Right atrium auricular region (tissue), 2 donors: ENCODE results near the gene SMIM1. TPM values are rescaled to one million over a fixed set of nuclear protein-coding genes. Genes with fewer than 3 reads are reported as not detected.

Experiments
- DNase-seq: peaks from one replicate; pipeline ENCODE4 v3.0.0-alpha.2; 2019; ENCODE audit warnings: low spot score
- H3K27ac ChIP-seq, 2 donors: fragments of 200-600 bp; sonication (generic); 1 replicate in 1 of 2; 2 replicates in 1 of 2; pipeline ENCODE4 v1.5.1; 2016 to 2019
- H3K27me3 ChIP-seq, 2 donors: fragments of 200-600 bp; sonication (generic); one replicate each; pipeline versions ENCODE4 v1.5.1 to v1.6.0; 2017 to 2019
- H3K36me3 ChIP-seq: fragments of 200-600 bp; sonication (generic); one replicate; pipeline ENCODE4 v1.5.1; 2016
- H3K4me1 ChIP-seq, 2 donors: fragments of 200-600 bp; sonication (generic); one replicate each; pipeline versions ENCODE4 v1.5.1 to v1.6.0; 2017 to 2019
- H3K4me3 ChIP-seq, 2 donors: fragments of 200-600 bp; sonication (generic); 1 replicate in 1 of 2; 2 replicates in 1 of 2; pipeline ENCODE4 v1.5.1; 2017 to 2019; ENCODE audit warnings: mild to moderate bottlenecking in 1 of 2, moderate library complexity in 1 of 2
- H3K9me3 ChIP-seq, 2 donors: fragments of 200-600 bp; sonication (generic); one replicate each; pipeline ENCODE4 v1.5.1; 2019
- total RNA-seq, 2 donors: library from RNA; depleted of rRNA; stranded (reverse); fragments of >200 nt; gene quantifications; one replicate each; pipeline ENCODE4 v1.1.0, GENCODE V29; 2016
- TF ChIP-seq, protein P1 (sequence below), 2 donors: fragments of 200-600 bp; sonication (generic); IDR thresholded peaks; one replicate each; pipeline ENCODE4 v1.5.1; 2019; ENCODE audit warnings: antibody characterized with exemption in 2 of 2

Gene SMIM1
- total RNA-seq, 2 donors from 2014 or later: 40.4 to 54.6 TPM

DNA sequence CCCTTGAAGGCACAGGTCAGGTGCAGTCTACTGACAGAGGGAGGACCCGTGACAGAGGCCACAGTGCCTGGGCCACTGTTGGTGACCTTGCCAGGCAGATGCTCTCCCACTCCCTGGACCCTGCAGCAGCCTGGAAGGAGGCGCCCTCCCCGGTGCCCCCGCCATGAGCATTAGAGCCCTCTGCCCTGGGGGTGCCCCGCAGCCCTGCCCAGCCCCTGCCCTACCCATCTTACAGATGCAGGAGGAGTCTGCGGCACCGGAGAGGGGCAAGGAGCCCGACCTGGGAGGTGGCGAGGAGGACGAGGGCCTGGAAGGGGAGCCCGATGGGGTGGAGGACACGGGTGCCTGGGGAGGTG is 9.7 kb upstream of the SMIM1 start:
- H3K27me3 ChIP-seq: no peaks in the 10 kb centered on the region
- H3K27ac ChIP-seq: no peak overlapping the region
- H3K4me1 ChIP-seq: no peaks in the 10 kb centered on the region
- no peak for DNase-seq
- no peaks in the 10 kb centered on the region for H3K9me3 ChIP-seq
- no peak overlapping the region for H3K4me3 ChIP-seq
- H3K36me3 ChIP-seq: no peaks in the 10 kb centered on the region
- TF ChIP-seq, protein P1, sequence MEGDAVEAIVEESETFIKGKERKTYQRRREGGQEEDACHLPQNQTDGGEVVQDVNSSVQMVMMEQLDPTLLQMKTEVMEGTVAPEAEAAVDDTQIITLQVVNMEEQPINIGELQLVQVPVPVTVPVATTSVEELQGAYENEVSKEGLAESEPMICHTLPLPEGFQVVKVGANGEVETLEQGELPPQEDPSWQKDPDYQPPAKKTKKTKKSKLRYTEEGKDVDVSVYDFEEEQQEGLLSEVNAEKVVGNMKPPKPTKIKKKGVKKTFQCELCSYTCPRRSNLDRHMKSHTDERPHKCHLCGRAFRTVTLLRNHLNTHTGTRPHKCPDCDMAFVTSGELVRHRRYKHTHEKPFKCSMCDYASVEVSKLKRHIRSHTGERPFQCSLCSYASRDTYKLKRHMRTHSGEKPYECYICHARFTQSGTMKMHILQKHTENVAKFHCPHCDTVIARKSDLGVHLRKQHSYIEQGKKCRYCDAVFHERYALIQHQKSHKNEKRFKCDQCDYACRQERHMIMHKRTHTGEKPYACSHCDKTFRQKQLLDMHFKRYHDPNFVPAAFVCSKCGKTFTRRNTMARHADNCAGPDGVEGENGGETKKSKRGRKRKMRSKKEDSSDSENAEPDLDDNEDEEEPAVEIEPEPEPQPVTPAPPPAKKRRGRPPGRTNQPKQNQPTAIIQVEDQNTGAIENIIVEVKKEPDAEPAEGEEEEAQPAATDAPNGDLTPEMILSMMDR (IDR thresholded peaks at IDR 0.05): no peak

DNA sequence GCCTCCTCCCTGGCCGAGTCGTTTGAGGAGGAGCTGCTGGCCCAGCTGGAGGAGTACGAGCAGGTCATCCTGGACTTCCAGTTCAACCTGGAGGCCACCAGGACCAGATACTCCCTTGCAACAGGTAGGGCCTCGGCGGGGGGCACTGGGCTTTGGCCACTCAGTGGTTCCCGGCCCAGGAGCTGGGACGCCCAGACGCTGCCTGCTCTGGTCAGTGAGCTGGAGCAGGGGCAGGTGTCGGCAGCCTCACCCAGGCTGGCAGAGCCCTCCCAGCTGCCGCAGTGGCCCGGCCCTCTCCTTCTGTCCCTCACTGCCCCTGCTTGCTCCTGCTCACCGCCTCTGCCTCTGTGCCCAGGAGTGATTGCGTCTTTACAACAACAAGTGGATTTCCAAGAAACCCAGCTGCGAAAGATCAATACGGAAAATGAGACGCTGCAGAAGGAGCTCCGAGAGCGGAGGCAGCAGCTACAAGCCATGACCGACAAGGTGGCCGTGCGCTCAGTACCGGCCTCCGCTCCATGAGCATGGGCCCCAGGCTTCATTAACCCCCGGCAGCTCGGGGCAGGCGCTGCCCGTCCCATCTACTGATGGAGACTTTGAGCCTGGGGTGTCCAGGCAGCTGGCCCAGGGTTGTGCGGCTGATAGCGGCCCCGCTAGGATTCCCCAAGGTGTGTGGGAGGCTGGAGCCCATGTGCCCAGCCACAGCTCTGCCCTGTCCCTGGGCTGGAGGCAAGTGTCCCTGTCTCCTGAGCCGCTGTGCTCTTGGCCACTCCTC is 9.0 kb upstream of the SMIM1 start:
- no peak for DNase-seq
- Histone ChIP-seq H3K27me3 (no peaks in the 10 kb centered on the region), H3K36me3 (no peaks in the 10 kb centered on the region), H3K4me1 (no peaks in the 10 kb centered on the region), H3K27ac (no peak overlapping the region), H3K9me3 (no peaks in the 10 kb centered on the region), H3K4me3 (no peak overlapping the region)
- TF ChIP-seq, protein P1 (IDR thresholded peaks at IDR 0.05): no peak

DNA sequence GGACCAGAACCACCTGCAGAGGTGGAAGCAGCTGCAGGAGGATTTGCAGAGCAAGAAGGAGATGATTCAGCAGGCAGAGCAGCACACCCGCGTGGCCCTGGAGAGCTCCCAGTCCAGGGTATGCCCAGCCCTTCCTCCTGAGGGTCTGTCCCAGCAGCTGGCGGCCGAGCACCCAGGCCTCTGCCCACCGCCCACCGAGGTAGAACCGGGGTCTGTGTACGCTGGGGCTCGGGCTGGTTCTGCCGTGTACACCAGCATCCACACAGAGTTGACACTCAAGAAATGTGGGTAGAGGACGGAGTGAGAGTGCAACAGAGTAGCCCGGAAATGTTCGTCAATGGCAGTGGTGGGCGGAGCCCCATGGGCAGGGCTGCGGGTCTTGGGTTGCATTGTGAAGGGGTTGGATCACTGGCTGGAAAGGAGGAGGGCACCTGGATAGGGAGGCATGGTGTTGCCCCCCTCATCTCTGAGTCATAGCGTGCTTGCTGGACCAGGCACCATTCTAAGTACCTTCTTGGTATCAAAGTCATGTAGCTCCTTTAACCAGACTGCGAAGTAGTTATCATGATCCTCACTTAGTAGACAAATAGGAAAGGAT is 5.1 kb upstream of the SMIM1 start:
- Histone ChIP-seq H3K27ac (no peak overlapping the region), H3K27me3 (no peaks in the 10 kb centered on the region), H3K36me3 (no peaks in the 10 kb centered on the region), H3K4me1 (peaks cover 0 to 16% of the 10 kb centered on the region in 2 donors), H3K4me3 (no peak overlapping the region), H3K9me3 (no peaks in the 10 kb centered on the region)
- TF ChIP-seq, protein P1 (IDR thresholded peaks at IDR 0.05): no peak
- no peak for DNase-seq

DNA sequence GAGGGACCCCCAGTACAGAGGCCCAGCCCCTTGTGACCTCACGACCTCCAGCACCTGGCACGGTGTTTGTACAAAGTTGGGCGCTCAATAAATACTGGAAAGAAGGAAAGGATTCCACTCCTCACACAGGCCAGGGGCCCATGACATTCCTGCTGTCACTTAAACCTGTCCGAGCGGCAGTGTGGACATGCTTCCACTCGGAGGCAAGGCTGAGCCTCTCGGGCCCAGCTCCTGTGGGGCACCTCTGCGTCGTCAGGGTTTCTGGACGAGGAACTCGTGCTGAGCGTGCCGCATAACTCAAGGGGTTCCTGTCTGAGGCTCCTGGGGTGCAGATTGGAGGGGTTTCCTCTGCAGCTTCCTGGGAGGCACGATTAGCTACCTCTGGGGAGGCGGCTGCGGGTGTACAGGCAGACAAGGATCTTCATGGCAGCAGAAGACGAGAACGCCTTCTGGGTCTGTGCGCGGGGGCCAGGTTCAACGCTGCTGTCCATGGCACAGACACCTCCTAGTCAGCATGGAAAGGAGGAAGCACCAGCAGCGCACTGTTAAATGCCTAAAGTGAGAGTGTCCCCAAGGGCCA is 3.6 kb upstream of the SMIM1 start:
- no peaks in the 10 kb centered on the region for H3K9me3 ChIP-seq
- no peak overlapping the region for H3K27ac ChIP-seq
- no peak overlapping the region for H3K4me3 ChIP-seq
- H3K4me1 ChIP-seq: peaks cover 0 to 29% of the 10 kb centered on the region in 2 donors
- no peak for DNase-seq
- H3K36me3 ChIP-seq: no peaks in the 10 kb centered on the region
- TF ChIP-seq, protein P1 (IDR thresholded peaks at IDR 0.05): no peak
- no peaks in the 10 kb centered on the region for H3K27me3 ChIP-seq

DNA sequence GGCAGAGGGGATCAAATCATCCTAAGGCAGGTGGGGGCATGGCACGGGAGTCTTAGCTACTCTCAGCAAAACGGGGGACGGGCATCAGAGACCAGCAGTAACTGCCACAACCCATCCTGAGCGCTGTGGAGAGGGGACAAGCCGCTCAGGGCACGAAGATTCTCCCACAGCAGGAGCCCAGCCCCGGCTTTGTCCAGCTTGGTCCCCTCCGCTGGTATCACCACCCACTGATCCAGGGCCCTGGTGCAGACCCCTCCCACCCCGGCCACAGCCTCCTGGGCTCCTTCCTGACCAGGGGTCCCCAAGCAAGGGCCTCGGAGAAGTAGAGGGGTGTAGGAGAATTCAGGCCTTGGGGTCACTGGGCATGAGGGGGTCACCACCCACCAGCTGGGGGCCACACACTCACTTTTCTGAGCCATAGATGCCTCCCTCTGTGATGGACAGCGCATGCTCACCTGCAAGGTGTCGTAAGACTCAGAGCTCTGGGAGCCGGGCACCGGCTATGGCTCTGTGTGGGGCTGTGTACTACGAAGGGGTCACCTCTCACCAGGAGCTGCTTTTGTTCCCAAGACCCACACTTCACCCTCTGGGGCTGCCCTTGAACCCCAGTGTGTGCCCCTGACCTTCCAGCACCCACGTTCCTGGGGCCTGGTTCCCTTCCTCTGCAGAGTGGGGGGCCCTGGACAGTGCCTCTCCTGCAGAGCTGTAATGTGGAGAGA is 2.3 kb upstream of the SMIM1 start:
- Histone ChIP-seq H3K4me1 (peaks cover 0 to 42% of the 10 kb centered on the region in 2 donors), H3K27ac (no peak overlapping the region), H3K9me3 (no peaks in the 10 kb centered on the region), H3K36me3 (no peaks in the 10 kb centered on the region), H3K27me3 (no peaks in the 10 kb centered on the region), H3K4me3 (no peak overlapping the region)
- TF ChIP-seq, protein P1 (IDR thresholded peaks at IDR 0.05): no peak
- DNase-seq: no peak
